GM03348 (cell line): ENCODE results near the gene TSKU.
"Not testable (repeated sequence)": the region's sequence is repeated elsewhere in the genome, so short reads cannot be mapped to it uniquely, and the experiment has no call there.

Experiments
- DNase-seq: peaks from one replicate; pipeline ENCODE4 v3.0.0; 2012; ENCODE audit warnings: low spot score

Gene TSKU

GRCh38 chr11:76824980-76825725 lies 42.0 kb downstream of the TSKU start:
- DNase-seq = no peak

GRCh38 chr11:76825726-76826396 lies 42.7 kb downstream of the TSKU start:
- no peak for DNase-seq

GRCh38 chr11:76826508-76826907 lies 43.4 kb downstream of the TSKU start:
- not testable (repeated sequence) for DNase-seq

- DNase-seq = not testable (repeated sequence)
These were observed 43.8 kb downstream of the TSKU start for GRCh38 chr11:76827005-76827404.

GRCh38 chr11:76830639-76831327 lies 47.6 kb downstream of the TSKU start:
- no peak for DNase-seq

- DNase-seq = no peak
These were observed 48.6 kb downstream of the TSKU start for GRCh38 chr11:76831686-76832310.

- DNase-seq = no peak
These were observed 49.2 kb downstream of the TSKU start for GRCh38 chr11:76832361-76832760.

- DNase-seq = no peak
These were observed 51.0 kb downstream of the TSKU start for GRCh38 chr11:76834151-76834550.

GRCh38 chr11:76835036-76835435 lies 51.9 kb downstream of the TSKU start:
- no peak for DNase-seq

GRCh38 chr11:76835928-76836612 lies 52.9 kb downstream of the TSKU start:
- peak; percentile 70 for DNase-seq

GRCh38 chr11:76836613-76837291 lies 53.6 kb downstream of the TSKU start:
- no peak for DNase-seq

- no peak for DNase-seq
These were observed 54.8 kb downstream of the TSKU start for GRCh38 chr11:76837696-76838677.

GRCh38 chr11:76838678-76839068 lies 55.5 kb downstream of the TSKU start:
- no peak for DNase-seq

GRCh38 chr11:76839311-76839710 lies 56.2 kb downstream of the TSKU start:
- DNase-seq = no peak

GRCh38 chr11:76841923-76842452 lies 58.8 kb downstream of the TSKU start:
- no peak for DNase-seq

- no peak for DNase-seq
These were observed 60.8 kb downstream of the TSKU start for GRCh38 chr11:76843907-76844306.

- no peak for DNase-seq
These were observed 61.4 kb downstream of the TSKU start for GRCh38 chr11:76844511-76844910.

GRCh38 chr11:76845069-76845468 lies 61.9 kb downstream of the TSKU start:
- DNase-seq = no peak

- no peak for DNase-seq
These were observed 63.3 kb downstream of the TSKU start for GRCh38 chr11:76846441-76846840.
